Transverse colon (tissue), 4 donors: Measurements from ENCODE around the gene SYT2. TPM values are rescaled to one million over a fixed set of nuclear protein-coding genes. Genes with fewer than 3 reads are reported as not detected.

Experiments
- DNase-seq: peaks from one replicate; pipeline ENCODE4 v3.0.0-alpha.2; 2019
- H3K27ac ChIP-seq, 4 donors: fragments of 200-600 bp; sonication (generic); 2 replicates each; pipeline ENCODE4 v1.5.1; 2016 to 2018; ENCODE audit warnings: inconsistent platforms in 4 of 4
- H3K27me3 ChIP-seq: fragments of 200-600 bp; sonication (generic); 2 replicates; pipeline ENCODE4 v1.5.1; 2017; ENCODE audit warnings: inconsistent platforms
- H3K36me3 ChIP-seq, 4 donors: fragments of 200-600 bp; sonication (generic); 2 replicates each; pipeline ENCODE4 v1.5.1; 2017 to 2019; ENCODE audit warnings: inconsistent platforms in 4 of 4
- H3K4me1 ChIP-seq, 4 donors: fragments of 200-600 bp; sonication (generic); 2 replicates each; pipeline ENCODE4 v1.5.1; 2017 to 2020; ENCODE audit warnings: inconsistent platforms in 4 of 4
- H3K4me3 ChIP-seq, 4 donors: fragments of 200-600 bp; sonication (generic); 1 replicate in 1 of 4; 2 replicates in 3 of 4; pipeline versions ENCODE4 v1.5.1 to v1.6.1; 2017 to 2019; ENCODE audit warnings: inconsistent platforms in 4 of 4
- H3K9me3 ChIP-seq, 2 donors: fragments of 200-600 bp; sonication (generic); 2 replicates each; pipeline ENCODE4 v1.5.1; 2017 to 2019; ENCODE audit warnings: inconsistent platforms in 2 of 2
- EP300 ChIP-seq: sonication (generic); formaldehyde crosslinking; IDR thresholded peaks from one replicate; pipeline ENCODE4 v1.6.1; 2017; ENCODE audit warnings: antibody characterized with exemption, low read depth
- POLR2A ChIP-seq: fragments of 450-650 bp; IDR thresholded peaks from one replicate; pipeline ENCODE4 v1.6.1; 2016; ENCODE audit warnings: antibody characterized with exemption, mild to moderate bottlenecking, moderate library complexity
- POLR2AphosphoS5 ChIP-seq, 3 donors: sonication (generic); formaldehyde crosslinking; IDR thresholded peaks; one replicate each; pipeline ENCODE4 v1.6.1; 2016; ENCODE audit warnings: antibody characterized with exemption in 3 of 3
- WGBS, 2 donors: methylation state at CpG; one replicate each; pipeline ENCODE4 v1.1.5; 2018; ENCODE audit warnings: low coverage in 1 of 2; 5-methylcytosine and 5-hydroxymethylcytosine counted together
- in situ Hi-C, 4 donors: fragments of 200-750 bp; cut with MboI; loops; one replicate each; pipeline versions ENCODE4 v1.15.0 to v1.15.1; 2017; ENCODE audit warnings: low sequenced_read_pairs in 3 of 4, low pct_ligation_motif_present in 1 of 4, low pct_unique_long_range_greater_than_20kb in 1 of 4
- intact Hi-C: fragments of 100-400 bp; cut with DNase I; formaldehyde crosslinking; loops from one replicate; pipeline ENCODE4 v1.15.1; 2023; ENCODE audit warnings: low total_unique reads
- total RNA-seq, 4 donors: library from RNA; depleted of rRNA; stranded (reverse); fragments of >200 nt; gene quantifications; one replicate each; pipeline ENCODE4 v1.1.0, GENCODE V29; 2016
- TF ChIP-seq, protein P1 (sequence below), 5 experiments: fragments of 200-600 bp in 3 of 5; fragments of 450-650 bp in 2 of 5; sonication (generic) in 3 of 5; IDR thresholded peaks; 1 replicate in 2 of 5; 2 replicates in 3 of 5; pipeline ENCODE4 v1.5.1; 2016 to 2017; ENCODE audit warnings: antibody characterized with exemption in 5 of 5, inconsistent platforms in 3 of 5, mild to moderate bottlenecking in 2 of 5, moderate library complexity in 1 of 5

SYT2 gene
- total RNA-seq, 4 donors from 2014 or later = 0.16 to 0.40 TPM; not detected in 2

DNA sequence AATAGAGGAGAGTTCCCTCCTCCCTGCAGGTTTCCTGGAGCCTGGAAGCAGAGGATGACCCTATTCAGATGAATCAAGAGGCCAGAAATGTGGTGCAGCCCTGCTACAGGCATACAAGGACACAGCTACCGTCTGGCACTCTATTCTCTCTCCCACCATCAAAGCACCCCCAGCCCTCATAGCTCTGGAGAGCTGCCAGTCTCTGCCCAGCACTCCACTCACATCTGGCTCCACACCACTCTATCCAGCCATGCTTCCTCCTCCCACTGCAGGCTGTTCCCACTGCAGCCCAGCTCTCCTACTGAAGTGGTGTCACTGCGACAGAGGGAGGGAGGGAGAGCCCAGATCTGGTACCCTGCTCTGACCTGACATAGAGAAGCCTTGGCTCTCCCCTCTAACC, 18.4 kb downstream of the SYT2 start:
- intact Hi-C loops = no loop called here
- Histone ChIP-seq H3K27ac (no peak overlapping the region), H3K4me1 (no peaks in the 10 kb centered on the region), H3K36me3 (no peaks in the 10 kb centered on the region), H3K27me3 (peaks cover 24% of the 10 kb centered on the region), H3K4me3 (no peak overlapping the region), H3K9me3 (no peaks in the 10 kb centered on the region)
- TF ChIP-seq POLR2A (no peak), POLR2AphosphoS5 (IDR thresholded peaks at IDR 0.05) (no peak), EP300 (no peak)
- TF ChIP-seq, protein P1, sequence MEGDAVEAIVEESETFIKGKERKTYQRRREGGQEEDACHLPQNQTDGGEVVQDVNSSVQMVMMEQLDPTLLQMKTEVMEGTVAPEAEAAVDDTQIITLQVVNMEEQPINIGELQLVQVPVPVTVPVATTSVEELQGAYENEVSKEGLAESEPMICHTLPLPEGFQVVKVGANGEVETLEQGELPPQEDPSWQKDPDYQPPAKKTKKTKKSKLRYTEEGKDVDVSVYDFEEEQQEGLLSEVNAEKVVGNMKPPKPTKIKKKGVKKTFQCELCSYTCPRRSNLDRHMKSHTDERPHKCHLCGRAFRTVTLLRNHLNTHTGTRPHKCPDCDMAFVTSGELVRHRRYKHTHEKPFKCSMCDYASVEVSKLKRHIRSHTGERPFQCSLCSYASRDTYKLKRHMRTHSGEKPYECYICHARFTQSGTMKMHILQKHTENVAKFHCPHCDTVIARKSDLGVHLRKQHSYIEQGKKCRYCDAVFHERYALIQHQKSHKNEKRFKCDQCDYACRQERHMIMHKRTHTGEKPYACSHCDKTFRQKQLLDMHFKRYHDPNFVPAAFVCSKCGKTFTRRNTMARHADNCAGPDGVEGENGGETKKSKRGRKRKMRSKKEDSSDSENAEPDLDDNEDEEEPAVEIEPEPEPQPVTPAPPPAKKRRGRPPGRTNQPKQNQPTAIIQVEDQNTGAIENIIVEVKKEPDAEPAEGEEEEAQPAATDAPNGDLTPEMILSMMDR (IDR thresholded peaks at IDR 0.05) = no peak
- in situ Hi-C loops = no loop called here
- no peak for DNase-seq
- 64% methylated on average over 2 of the region's 2 CpGs; no CpG with 5 or more reads in 1 of the 2 donors for WGBS, 2 donors

DNA sequence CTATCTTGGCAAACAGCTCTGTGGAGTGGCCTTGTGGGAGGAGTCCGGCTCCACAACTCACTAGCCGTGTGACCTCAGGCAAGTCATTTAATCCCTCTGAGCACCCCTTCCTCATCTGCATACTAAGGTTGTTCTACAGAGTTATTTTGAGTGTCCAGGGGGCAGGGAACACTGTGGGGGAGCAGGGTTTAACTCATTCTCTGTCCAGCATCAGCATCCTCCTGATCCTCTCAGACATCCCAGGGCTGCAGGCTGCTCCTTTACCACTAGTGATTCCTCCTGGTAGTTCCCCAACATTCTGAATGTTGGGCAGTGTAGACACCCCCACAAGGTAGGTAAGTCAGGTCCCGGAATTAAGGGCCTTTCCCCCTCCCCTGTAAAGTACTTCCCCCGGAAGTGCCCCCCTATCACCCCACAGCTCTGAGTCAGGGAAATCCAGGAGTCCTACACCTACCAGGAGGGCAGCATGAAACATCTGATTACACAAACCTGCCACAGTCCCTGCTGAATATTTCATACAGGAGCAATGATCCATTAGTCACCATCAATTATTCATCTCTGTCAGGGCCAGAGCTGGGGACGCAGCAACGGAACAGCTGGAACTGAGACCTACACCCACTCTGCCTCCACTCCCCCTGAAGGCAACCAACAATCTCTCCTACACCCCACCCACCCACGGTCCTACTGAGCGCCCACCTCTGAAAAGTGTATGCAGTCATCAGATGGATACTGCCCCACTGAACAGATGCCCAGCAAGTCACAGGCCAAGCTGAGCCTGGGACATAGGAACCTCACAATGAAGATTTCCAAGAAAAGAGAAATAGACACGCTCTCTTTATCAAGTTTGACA, 20.5 kb downstream of the SYT2 start:
- intact Hi-C loops (no loop called here), in situ Hi-C loops (no loop called here)
- Histone ChIP-seq H3K4me1 (no peaks in the 10 kb centered on the region), H3K4me3 (no peak overlapping the region), H3K9me3 (no peaks in the 10 kb centered on the region), H3K36me3 (no peaks in the 10 kb centered on the region), H3K27me3 (peaks cover 23% of the 10 kb centered on the region), H3K27ac (no peak overlapping the region)
- no peak for TF ChIP-seq EP300
- no peak for TF ChIP-seq POLR2A
- TF ChIP-seq, protein P1 (IDR thresholded peaks at IDR 0.05) = no peak
- TF ChIP-seq POLR2AphosphoS5 (IDR thresholded peaks at IDR 0.05) = no peak
- no peak for DNase-seq
- 61 to 73% methylated on average over 6 to 9 of the region's 9 CpGs for WGBS, 2 donors

- H3K4me3 ChIP-seq = no peak overlapping the region
- H3K27ac ChIP-seq = no peak overlapping the region
- intact Hi-C loops = no loop called here
- no peaks in the 10 kb centered on the region for H3K4me1 ChIP-seq
- in situ Hi-C loops = no loop called here
- WGBS, 2 donors = 51 to 67% methylated on average over 2 to 3 of the region's 3 CpGs
- no peak for DNase-seq
- H3K27me3 ChIP-seq = peaks cover 25% of the 10 kb centered on the region
- H3K9me3 ChIP-seq = no peaks in the 10 kb centered on the region
- TF ChIP-seq EP300 (no peak), POLR2A (no peak)
- TF ChIP-seq, protein P1 (IDR thresholded peaks at IDR 0.05) = no peak
- H3K36me3 ChIP-seq = no peaks in the 10 kb centered on the region
Measured at GRCh38 chr1:202689082-202689481, 21.2 kb downstream of the SYT2 start.

- Histone ChIP-seq H3K36me3 (no peaks in the 10 kb centered on the region), H3K9me3 (no peaks in the 10 kb centered on the region), H3K27ac (no peak overlapping the region), H3K4me1 (no peaks in the 10 kb centered on the region), H3K4me3 (no peak overlapping the region), H3K27me3 (peaks cover 20% of the 10 kb centered on the region)
- intact Hi-C loops = no loop called here
- DNase-seq = no peak
- TF ChIP-seq POLR2AphosphoS5 (IDR thresholded peaks at IDR 0.05) (no peak), EP300 (no peak), POLR2A (no peak)
- TF ChIP-seq, protein P1 (IDR thresholded peaks at IDR 0.05) = no peak
- WGBS, 2 donors = 60 to 64% methylated on average over 3 to 7 of the region's 7 CpGs
- in situ Hi-C loops = no loop called here
Measured at GRCh38 chr1:202688401-202688800, 21.9 kb downstream of the SYT2 start.
